OCI-LY7 (cell line): ENCODE results near the gene LSAMP.

Experiments
- EZH2phosphoT487 ChIP-seq: fragments of 200-600 bp; sonication (generic); IDR thresholded peaks from 2 replicates; pipeline ENCODE4 v1.6.1; 2018; ENCODE audit warnings: low read depth, borderline replicate concordance, mild to moderate bottlenecking, mixed run types, antibody characterized with exemption, low read length, moderate library complexity, mixed read lengths
- TF ChIP-seq, protein P1 (sequence below): fragments of 200-600 bp; sonication (generic); conservative IDR thresholded peaks from 2 replicates; pipeline ENCODE4 v1.5.1; 2014; ENCODE audit warnings: mild to moderate bottlenecking, antibody characterized with exemption, low read length, moderate library complexity, mixed read lengths

DNA sequence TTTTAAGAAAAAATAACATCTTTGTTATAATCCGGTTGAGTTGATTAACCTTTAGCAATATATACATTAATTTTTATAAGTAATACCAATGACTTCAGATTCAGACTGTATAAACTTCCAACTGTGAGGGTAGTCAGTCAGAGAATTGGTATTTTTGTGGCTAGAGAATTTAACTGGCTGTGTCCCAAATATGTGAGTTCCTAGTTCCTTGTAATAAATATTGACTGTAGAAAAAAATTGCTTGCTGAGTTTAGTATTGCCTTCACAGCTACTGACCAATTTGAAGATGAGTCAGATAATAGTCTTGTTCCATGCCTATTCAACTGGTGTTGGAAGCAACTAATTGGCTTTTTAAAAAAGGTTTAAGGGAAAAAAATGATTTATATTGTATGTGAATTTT lies 611.2 kb downstream of the LSAMP start:
- TF ChIP-seq EZH2phosphoT487 = no peak
- TF ChIP-seq, protein P1, sequence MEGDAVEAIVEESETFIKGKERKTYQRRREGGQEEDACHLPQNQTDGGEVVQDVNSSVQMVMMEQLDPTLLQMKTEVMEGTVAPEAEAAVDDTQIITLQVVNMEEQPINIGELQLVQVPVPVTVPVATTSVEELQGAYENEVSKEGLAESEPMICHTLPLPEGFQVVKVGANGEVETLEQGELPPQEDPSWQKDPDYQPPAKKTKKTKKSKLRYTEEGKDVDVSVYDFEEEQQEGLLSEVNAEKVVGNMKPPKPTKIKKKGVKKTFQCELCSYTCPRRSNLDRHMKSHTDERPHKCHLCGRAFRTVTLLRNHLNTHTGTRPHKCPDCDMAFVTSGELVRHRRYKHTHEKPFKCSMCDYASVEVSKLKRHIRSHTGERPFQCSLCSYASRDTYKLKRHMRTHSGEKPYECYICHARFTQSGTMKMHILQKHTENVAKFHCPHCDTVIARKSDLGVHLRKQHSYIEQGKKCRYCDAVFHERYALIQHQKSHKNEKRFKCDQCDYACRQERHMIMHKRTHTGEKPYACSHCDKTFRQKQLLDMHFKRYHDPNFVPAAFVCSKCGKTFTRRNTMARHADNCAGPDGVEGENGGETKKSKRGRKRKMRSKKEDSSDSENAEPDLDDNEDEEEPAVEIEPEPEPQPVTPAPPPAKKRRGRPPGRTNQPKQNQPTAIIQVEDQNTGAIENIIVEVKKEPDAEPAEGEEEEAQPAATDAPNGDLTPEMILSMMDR = no peak
